Measurements from ENCODE around the gene ZBTB44.

The ZBTB44 gene

GRCh38 chr11:130323452-130324450 lies 9.0 kb upstream of the ZBTB44 start:
- TF ChIP-seq ZFX (IDR thresholded peaks at IDR 0.05) (no peak), CTCF (conservative IDR thresholded peaks at IDR 0.05) (no peak)
- no peak overlapping the region for H3K27ac ChIP-seq

GRCh38 chr11:130322126-130322525 lies 7.4 kb upstream of the ZBTB44 start:
- TF ChIP-seq CTCF (conservative IDR thresholded peaks at IDR 0.05) (no peak), ZFX (IDR thresholded peaks at IDR 0.05) (no peak)
- no peak overlapping the region for H3K27ac ChIP-seq

- H3K27ac ChIP-seq: no peak overlapping the region
- TF ChIP-seq CTCF (conservative IDR thresholded peaks at IDR 0.05) (no peak), ZFX (IDR thresholded peaks at IDR 0.05) (no peak)
These were observed 3.4 kb upstream of the ZBTB44 start for GRCh38 chr11:130318031-130318673.

GRCh38 chr11:130315354-130315970 lies 745 bp upstream of the ZBTB44 start:
- peak overlapping the region; percentile 81 for H3K27ac ChIP-seq
- no peak for TF ChIP-seq CTCF (conservative IDR thresholded peaks at IDR 0.05)
- TF ChIP-seq ZFX (IDR thresholded peaks at IDR 0.05): peak; percentile 26; the same call in 1 of the 2 replicates

- H3K27ac ChIP-seq: peak overlapping the region; percentile 81
- TF ChIP-seq ZFX (IDR thresholded peaks at IDR 0.05) (peak; percentile 79), CTCF (conservative IDR thresholded peaks at IDR 0.05) (no peak)
These were observed 450 bp downstream of the ZBTB44 start for GRCh38 chr11:130314184-130314749.

GRCh38 chr11:130313383-130314183 lies 1.1 kb downstream of the ZBTB44 start:
- no peak for TF ChIP-seq CTCF (conservative IDR thresholded peaks at IDR 0.05)
- no peak for TF ChIP-seq ZFX (IDR thresholded peaks at IDR 0.05)
- H3K27ac ChIP-seq: peak overlapping the region; percentile 81

Data from C4-2B (cell line).